ENCODE measurements around the gene RTN4R. TPM values are rescaled to one million over a fixed set of nuclear protein-coding genes. Genes with fewer than 3 reads are reported as not detected.

RTN4R gene
- total and polyA plus RNA-seq, 2 of the 13 experiments (the other 11 are each of a cell fraction or from before 2014, with no cell fraction given) = 0.22 to 0.77 TPM

- TF ChIP-seq DDIT3 (CRISPR knock-in tag; IDR thresholded peaks at IDR 0.05) (no peak), ZNF232 (CRISPR knock-in tag; IDR thresholded peaks at IDR 0.05; ENCODE audit: borderline replicate concordance) (no peak), ZNF776 (CRISPR knock-in tag; IDR thresholded peaks at IDR 0.05) (no peak), GLMP (CRISPR knock-in tag; IDR thresholded peaks at IDR 0.05; ENCODE audit: borderline replicate concordance) (no peak), TBP (CRISPR knock-in tag; IDR thresholded peaks at IDR 0.05) (no peak), STAG1 (CRISPR knock-in tag; IDR thresholded peaks at IDR 0.05) (peak; percentile 61), ZNF121 (CRISPR knock-in tag; IDR thresholded peaks at IDR 0.05) (no peak), KLF16 (CRISPR knock-in tag; IDR thresholded peaks at IDR 0.05) (no peak), GZF1 (CRISPR knock-in tag; IDR thresholded peaks at IDR 0.05) (no peak), TGIF2 (CRISPR knock-in tag; IDR thresholded peaks at IDR 0.05) (no peak), POLR2G (IDR thresholded peaks at IDR 0.05; ENCODE audit: low read depth, low read length) (no peak), ZFP37 (CRISPR knock-in tag; IDR thresholded peaks at IDR 0.05; ENCODE audit: borderline replicate concordance) (no peak), ZNF891 (CRISPR knock-in tag; IDR thresholded peaks at IDR 0.05) (no peak), PITX1 (CRISPR knock-in tag; IDR thresholded peaks at IDR 0.05) (no peak), SRSF1 (optimal IDR thresholded peaks at IDR 0.05; ENCODE audit: low read depth, low read length) (no peak), ZFP62 (CRISPR knock-in tag; IDR thresholded peaks at IDR 0.05) (no peak), CHD2 (IDR thresholded peaks at IDR 0.05; ENCODE audit: low read depth, low read length) (no peak), STAT6 (CRISPR knock-in tag; IDR thresholded peaks at IDR 0.05; ENCODE audit: borderline replicate concordance) (no peak), BCL6 (CRISPR knock-in tag; IDR thresholded peaks at IDR 0.05) (no peak), SNAPC4 (CRISPR knock-in tag; IDR thresholded peaks at IDR 0.05) (no peak), AHR (CRISPR knock-in tag; IDR thresholded peaks at IDR 0.05) (no peak), LCORL (IDR thresholded peaks at IDR 0.05) (no peak), LCORL (CRISPR knock-in tag; IDR thresholded peaks at IDR 0.05) (no peak), ZBTB21 (CRISPR knock-in tag; IDR thresholded peaks at IDR 0.05) (no peak)
Measured at GRCh38 chr22:20268279-20269012, at the start of gene RTN4R (continued).

Measured in HepG2 (cell line).